ENCODE data around the gene CHRNA3.

The CHRNA3 gene

DNA sequence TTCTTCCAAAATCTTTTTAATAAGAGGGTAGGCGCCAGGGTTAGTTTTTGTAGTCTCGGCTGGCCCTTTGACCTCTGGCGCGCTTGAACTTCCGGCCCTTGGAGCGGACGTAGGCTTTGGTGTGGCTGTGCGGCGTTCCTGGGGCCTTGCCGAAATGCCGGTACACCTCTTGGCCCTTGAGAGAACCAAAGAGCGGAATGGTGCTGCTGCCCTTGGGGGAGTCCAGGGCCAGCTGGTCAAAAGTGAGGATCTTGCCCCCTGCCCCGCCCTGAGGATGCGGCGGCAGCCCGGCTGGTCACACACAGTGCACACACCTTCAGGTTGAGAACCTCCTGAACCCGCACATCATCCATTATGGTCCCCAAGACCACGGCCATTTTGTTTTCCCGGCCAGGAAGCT lies 40.2 kb upstream of the CHRNA3 start:
- TF ChIP-seq, protein P1, sequence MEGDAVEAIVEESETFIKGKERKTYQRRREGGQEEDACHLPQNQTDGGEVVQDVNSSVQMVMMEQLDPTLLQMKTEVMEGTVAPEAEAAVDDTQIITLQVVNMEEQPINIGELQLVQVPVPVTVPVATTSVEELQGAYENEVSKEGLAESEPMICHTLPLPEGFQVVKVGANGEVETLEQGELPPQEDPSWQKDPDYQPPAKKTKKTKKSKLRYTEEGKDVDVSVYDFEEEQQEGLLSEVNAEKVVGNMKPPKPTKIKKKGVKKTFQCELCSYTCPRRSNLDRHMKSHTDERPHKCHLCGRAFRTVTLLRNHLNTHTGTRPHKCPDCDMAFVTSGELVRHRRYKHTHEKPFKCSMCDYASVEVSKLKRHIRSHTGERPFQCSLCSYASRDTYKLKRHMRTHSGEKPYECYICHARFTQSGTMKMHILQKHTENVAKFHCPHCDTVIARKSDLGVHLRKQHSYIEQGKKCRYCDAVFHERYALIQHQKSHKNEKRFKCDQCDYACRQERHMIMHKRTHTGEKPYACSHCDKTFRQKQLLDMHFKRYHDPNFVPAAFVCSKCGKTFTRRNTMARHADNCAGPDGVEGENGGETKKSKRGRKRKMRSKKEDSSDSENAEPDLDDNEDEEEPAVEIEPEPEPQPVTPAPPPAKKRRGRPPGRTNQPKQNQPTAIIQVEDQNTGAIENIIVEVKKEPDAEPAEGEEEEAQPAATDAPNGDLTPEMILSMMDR (IDR thresholded peaks at IDR 0.05; ENCODE audit: borderline replicate concordance, insufficient read depth, low read depth, low read length) = no peak
- H3K4me3 ChIP-seq (ENCODE audit: low read depth, low read length) = no peak overlapping the region

DNA sequence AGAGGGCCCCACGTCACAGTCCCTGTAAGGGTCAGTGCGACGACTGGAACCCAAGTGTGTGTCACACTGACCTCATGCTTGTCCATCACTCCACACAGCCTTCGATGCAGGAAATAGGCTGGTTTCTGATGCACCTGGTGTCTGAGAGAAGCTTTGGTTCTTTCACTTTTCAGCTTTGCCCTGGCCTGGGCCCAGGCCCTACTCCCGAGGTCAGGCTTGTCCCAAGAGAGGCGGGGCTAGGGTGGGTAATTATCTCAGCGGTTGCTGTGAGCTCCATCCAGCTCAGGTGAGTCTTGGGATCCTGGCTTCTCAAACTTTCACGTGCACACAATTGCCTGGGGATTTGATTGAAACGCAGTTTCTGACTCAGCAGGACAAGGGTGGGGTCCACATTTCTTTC lies 39.8 kb upstream of the CHRNA3 start:
- TF ChIP-seq, protein P1 (IDR thresholded peaks at IDR 0.05; ENCODE audit: borderline replicate concordance, insufficient read depth, low read depth, low read length) = no peak
- H3K4me3 ChIP-seq (ENCODE audit: low read depth, low read length) = no peak overlapping the region

DNA sequence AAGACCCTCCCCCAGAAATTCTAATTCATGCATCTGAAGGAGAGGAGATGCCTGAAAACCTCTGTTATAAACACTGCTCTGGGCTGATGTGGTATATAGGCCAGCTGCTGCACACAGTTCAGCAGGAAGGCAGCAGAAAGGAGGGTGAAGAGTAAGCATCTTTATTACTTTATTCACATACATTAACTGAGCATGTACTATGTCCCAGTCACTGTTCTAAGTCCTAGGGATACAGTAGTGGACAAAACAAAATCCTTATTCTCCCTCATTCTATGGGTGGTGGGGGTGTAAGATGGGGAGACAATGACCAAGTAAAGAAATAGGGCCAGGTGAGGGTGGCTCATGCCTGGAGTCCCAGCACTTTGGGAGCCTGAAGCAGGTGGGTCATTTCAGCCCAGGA lies 38.0 kb upstream of the CHRNA3 start:
- H3K4me3 ChIP-seq (ENCODE audit: low read depth, low read length) = no peak overlapping the region

DNA sequence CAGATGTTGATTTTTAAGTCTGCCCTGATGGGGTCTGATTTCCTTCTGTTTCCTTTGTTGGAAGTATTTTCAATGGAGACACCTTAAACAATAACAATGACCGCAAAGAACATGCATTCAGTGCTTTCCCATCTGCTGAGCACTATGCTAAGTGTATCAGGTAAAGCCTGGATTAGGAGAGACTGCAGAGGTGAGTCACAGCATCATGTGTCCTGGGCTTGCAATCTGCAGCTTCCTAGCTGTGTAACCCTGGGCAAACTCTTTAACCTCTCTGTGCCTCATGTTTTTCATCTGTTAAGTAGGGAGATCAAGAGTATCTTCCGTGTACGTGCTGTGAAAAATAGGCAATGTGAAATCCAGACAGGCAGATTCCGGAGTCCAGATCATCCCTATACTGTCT lies 33.5 kb upstream of the CHRNA3 start:
- TF ChIP-seq, protein P1 (IDR thresholded peaks at IDR 0.05; ENCODE audit: borderline replicate concordance, insufficient read depth, low read depth, low read length) = no peak
- no peak overlapping the region for H3K4me3 ChIP-seq (ENCODE audit: low read depth, low read length)

More for the DNA sequence above, 38.0 kb upstream of the CHRNA3 start:
- TF ChIP-seq, protein P1 (IDR thresholded peaks at IDR 0.05; ENCODE audit: borderline replicate concordance, insufficient read depth, low read depth, low read length) = no peak

DNA sequence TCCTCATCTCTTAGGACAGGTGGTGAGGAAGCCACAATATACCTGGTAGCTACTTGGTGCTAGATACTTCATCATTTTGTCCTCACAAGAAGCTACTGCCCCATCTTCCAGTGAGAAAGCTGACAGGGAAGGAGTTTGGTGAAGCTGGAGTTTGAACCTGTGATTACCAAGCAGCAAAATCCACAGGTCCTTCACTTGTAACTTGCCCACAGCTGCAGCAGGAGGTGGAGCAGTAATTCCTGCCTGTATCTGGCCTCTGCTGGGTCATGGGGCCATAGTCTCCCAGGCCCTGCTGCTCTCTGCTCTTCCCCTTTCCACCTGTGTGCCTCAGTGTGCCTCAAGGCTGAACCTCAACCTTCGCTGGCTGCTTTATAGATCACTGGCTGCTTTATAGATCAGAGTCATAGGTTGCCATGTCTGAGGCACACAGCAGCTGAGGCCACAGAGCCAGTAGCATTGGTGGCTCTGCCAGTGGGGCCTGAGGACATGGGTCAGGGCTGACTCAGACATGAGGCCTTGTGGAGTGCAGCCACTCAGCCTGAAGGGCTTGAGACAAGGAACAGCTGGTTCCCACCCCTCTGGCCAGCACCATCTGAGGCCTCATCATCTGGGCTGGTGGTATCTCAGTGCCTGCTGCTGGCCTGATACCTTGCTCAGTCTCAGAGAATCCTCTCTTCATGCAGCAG lies 31.3 kb upstream of the CHRNA3 start:
- H3K4me3 ChIP-seq (ENCODE audit: low read depth, low read length) = no peak overlapping the region
- TF ChIP-seq, protein P1 (IDR thresholded peaks at IDR 0.05; ENCODE audit: borderline replicate concordance, insufficient read depth, low read depth, low read length) = no peak

DNA sequence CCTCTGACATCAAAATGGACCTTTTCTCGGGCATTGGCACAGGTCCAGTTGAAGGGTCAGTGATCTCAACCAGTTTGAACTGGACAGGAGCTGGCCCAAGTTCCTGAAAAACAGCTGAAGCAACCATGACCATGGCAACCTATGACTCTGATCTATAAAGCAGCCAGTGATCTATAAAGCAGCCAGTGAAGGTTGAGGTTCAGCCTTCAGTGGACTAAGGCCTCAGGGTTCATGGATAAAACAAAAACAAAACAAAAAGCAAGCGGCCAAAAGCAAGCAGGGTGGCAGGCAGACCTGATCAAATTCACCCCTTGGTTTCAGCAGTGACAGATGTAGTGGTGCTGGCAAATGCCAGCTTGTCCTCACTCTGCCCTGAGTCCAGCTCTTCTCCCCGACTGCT lies 30.2 kb upstream of the CHRNA3 start:
- TF ChIP-seq, protein P1 (IDR thresholded peaks at IDR 0.05; ENCODE audit: borderline replicate concordance, insufficient read depth, low read depth, low read length) = no peak
- no peak overlapping the region for H3K4me3 ChIP-seq (ENCODE audit: low read depth, low read length)

DNA sequence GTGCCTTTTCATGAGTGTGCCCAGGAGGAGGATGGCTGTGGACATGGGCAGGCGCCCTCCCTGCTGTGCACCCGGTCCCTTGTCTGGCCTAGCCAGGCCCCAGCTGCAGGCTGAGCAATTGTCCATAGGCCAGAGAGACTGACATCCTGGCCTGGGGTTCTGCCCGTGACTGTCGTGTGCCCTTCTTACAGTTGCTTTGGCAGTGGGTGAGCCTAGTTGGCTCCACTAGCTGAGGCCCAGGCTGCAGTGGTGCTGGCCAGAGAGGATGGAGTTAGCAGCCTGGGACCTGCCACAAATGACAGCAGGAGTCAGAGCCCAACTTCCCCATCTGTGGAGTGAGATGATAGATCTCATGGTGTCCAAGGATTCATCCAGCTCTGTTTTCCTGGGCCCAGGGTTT lies 29.2 kb upstream of the CHRNA3 start:
- no peak overlapping the region for H3K4me3 ChIP-seq (ENCODE audit: low read depth, low read length)
- TF ChIP-seq, protein P1 (IDR thresholded peaks at IDR 0.05; ENCODE audit: borderline replicate concordance, insufficient read depth, low read depth, low read length) = no peak

All from GM12875 (cell line).